Measurements from ENCODE around the gene CDH4.

GRCh38 chr20:61413752-61414151 lies 161.7 kb downstream of the CDH4 start:
- TF ChIP-seq, protein P1, sequence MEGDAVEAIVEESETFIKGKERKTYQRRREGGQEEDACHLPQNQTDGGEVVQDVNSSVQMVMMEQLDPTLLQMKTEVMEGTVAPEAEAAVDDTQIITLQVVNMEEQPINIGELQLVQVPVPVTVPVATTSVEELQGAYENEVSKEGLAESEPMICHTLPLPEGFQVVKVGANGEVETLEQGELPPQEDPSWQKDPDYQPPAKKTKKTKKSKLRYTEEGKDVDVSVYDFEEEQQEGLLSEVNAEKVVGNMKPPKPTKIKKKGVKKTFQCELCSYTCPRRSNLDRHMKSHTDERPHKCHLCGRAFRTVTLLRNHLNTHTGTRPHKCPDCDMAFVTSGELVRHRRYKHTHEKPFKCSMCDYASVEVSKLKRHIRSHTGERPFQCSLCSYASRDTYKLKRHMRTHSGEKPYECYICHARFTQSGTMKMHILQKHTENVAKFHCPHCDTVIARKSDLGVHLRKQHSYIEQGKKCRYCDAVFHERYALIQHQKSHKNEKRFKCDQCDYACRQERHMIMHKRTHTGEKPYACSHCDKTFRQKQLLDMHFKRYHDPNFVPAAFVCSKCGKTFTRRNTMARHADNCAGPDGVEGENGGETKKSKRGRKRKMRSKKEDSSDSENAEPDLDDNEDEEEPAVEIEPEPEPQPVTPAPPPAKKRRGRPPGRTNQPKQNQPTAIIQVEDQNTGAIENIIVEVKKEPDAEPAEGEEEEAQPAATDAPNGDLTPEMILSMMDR (IDR thresholded peaks at IDR 0.05; ENCODE audit: insufficient read depth, low read depth, low read length), result no peak
- no peak for TF ChIP-seq EZH2 (IDR thresholded peaks at IDR 0.05; ENCODE audit: insufficient read depth, low read length)

Data from astrocyte (in vitro differentiated cells and primary cell).